22Rv1 (cell line): Measurements from ENCODE around the gene LIMD2.

Source experiments
- H3K27ac ChIP-seq: fragments of 450-650 bp; 2 replicates; pipeline ENCODE4 v1.5.1; 2017
- CTCF ChIP-seq: fragments of 450-650 bp; IDR thresholded peaks from 2 replicates; pipeline ENCODE4 v1.5.1; 2017; ENCODE audit warnings: mild to moderate bottlenecking
- ZFX ChIP-seq: fragments of 450-650 bp; IDR thresholded peaks from 2 replicates; pipeline ENCODE4 v1.6.1; 2017; ENCODE audit warnings: antibody characterized with exemption, borderline replicate concordance

Gene LIMD2

GRCh38 chr17:63646488-63646806 is 53.5 kb downstream of the LIMD2 start:
- TF ChIP-seq ZFX = no peak
- TF ChIP-seq CTCF = no peak

More at GRCh38 chr17:63646488-63646806, 53.5 kb downstream of the LIMD2 start:
- no peak overlapping the region for H3K27ac ChIP-seq
